OCI-LY3 (cell line): Measurements from ENCODE around the gene HS3ST6.

Experiments
- H2AFZ ChIP-seq: fragments of 200-600, 300-600 bp; shearing (Covaris generic); 2 replicates; pipeline ENCODE4 v1.6.0; 2014; ENCODE audit warnings: antibody characterized with exemption, low read depth, low read length
- H3K27ac ChIP-seq: fragments of 200-600, 300-600 bp; sonication (generic); 2 replicates; pipeline ENCODE4 v1.5.1; 2014; ENCODE audit warnings: mild to moderate bottlenecking, low read length, moderate library complexity, mixed read lengths
- H3K27me3 ChIP-seq: fragments of 200-600, 300-600 bp; sonication (generic); 2 replicates; pipeline ENCODE4 v1.6.1; 2014; ENCODE audit warnings: low read depth, low read length, mixed read lengths
- H3K36me3 ChIP-seq: fragments of 200-600, 300-600 bp; sonication (generic); replicated peaks from 2 replicates; pipeline ENCODE3; 2014; ENCODE audit warnings: low read depth, low read length, mixed read lengths
- H3K4me1 ChIP-seq: fragments of 300-600, 200-600 bp; sonication (generic); 2 replicates; pipeline ENCODE4 v1.6.1; 2014; ENCODE audit warnings: low read length, mixed read lengths
- H3K4me2 ChIP-seq: fragments of 200-600, 300-600 bp; sonication (generic); 2 replicates; pipeline ENCODE4 v1.6.1; 2014; ENCODE audit warnings: low read length, mixed read lengths
- H3K4me3 ChIP-seq: fragments of 300-600, 200-600 bp; sonication (generic); 2 replicates; pipeline ENCODE4 v1.5.1; 2014; ENCODE audit warnings: antibody characterized with exemption, mild to moderate bottlenecking, low read length, moderate library complexity
- H3K79me2 ChIP-seq: fragments of 300-600, 200-600 bp; shearing (Covaris generic); 2 replicates; pipeline ENCODE4 v1.6.1; 2014; ENCODE audit warnings: mild to moderate bottlenecking, low read length, mixed read lengths
- H3K9ac ChIP-seq: fragments of 300-600, 200-600 bp; shearing (Covaris generic); 2 replicates; pipeline ENCODE4 v1.6.0; 2014; ENCODE audit warnings: mild to moderate bottlenecking, low read length, moderate library complexity
- H3K9me3 ChIP-seq: fragments of 200-600, 300-600 bp; shearing (Covaris generic); 2 replicates; pipeline ENCODE4 v1.6.1; 2014; ENCODE audit warnings: low read length, mixed read lengths; ENCODE audit not compliant: insufficient read depth
- H4K20me1 ChIP-seq: fragments of 200-600, 300-600 bp; sonication (generic); 2 replicates; pipeline ENCODE4 v1.6.1; 2016; ENCODE audit warnings: low read length, mixed read lengths; ENCODE audit not compliant: insufficient read depth
- EZH2phosphoT487 ChIP-seq: fragments of 200-600 bp; shearing (Covaris generic); IDR thresholded peaks from 2 replicates; pipeline ENCODE4 v1.6.1; 2018; ENCODE audit warnings: antibody characterized with exemption, mixed run types, low read depth
- TF ChIP-seq, protein P1 (sequence below): fragments of 200-600, 300-600 bp; sonication (generic); IDR thresholded peaks from 2 replicates; pipeline ENCODE4 v1.5.1; 2014; ENCODE audit warnings: antibody characterized with exemption, low read length, low read depth

Gene HS3ST6

DNA sequence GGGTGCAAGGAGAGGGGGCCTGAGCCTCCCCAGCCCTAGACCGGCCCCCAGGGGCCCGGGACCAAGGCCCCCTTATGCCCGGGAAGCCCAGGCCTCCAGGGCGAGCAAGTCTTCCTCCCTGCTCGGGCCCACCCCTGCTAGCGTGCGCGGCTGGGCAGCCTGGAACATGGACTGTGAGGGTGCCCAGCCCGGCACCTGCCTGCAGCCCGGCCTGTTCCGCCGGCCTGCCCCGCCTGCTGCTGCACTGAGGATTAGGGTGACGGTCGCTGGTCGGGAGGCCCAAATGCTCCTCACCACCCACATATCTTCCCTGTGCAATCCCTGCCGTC lies 6.0 kb downstream of the HS3ST6 start:
- TF ChIP-seq, protein P1, sequence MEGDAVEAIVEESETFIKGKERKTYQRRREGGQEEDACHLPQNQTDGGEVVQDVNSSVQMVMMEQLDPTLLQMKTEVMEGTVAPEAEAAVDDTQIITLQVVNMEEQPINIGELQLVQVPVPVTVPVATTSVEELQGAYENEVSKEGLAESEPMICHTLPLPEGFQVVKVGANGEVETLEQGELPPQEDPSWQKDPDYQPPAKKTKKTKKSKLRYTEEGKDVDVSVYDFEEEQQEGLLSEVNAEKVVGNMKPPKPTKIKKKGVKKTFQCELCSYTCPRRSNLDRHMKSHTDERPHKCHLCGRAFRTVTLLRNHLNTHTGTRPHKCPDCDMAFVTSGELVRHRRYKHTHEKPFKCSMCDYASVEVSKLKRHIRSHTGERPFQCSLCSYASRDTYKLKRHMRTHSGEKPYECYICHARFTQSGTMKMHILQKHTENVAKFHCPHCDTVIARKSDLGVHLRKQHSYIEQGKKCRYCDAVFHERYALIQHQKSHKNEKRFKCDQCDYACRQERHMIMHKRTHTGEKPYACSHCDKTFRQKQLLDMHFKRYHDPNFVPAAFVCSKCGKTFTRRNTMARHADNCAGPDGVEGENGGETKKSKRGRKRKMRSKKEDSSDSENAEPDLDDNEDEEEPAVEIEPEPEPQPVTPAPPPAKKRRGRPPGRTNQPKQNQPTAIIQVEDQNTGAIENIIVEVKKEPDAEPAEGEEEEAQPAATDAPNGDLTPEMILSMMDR: no peak
- TF ChIP-seq EZH2phosphoT487: no peak
- Histone ChIP-seq H4K20me1 (no peaks in the 10 kb centered on the region), H3K4me1 (no peaks in the 10 kb centered on the region), H3K9ac (no peak overlapping the region), H2AFZ (no peak overlapping the region), H3K4me2 (no peak overlapping the region), H3K36me3 (no peaks in the 10 kb centered on the region), H3K27ac (no peak overlapping the region), H3K79me2 (no peaks in the 10 kb centered on the region), H3K9me3 (no peaks in the 10 kb centered on the region), H3K4me3 (no peak overlapping the region), H3K27me3 (no peaks in the 10 kb centered on the region)

DNA sequence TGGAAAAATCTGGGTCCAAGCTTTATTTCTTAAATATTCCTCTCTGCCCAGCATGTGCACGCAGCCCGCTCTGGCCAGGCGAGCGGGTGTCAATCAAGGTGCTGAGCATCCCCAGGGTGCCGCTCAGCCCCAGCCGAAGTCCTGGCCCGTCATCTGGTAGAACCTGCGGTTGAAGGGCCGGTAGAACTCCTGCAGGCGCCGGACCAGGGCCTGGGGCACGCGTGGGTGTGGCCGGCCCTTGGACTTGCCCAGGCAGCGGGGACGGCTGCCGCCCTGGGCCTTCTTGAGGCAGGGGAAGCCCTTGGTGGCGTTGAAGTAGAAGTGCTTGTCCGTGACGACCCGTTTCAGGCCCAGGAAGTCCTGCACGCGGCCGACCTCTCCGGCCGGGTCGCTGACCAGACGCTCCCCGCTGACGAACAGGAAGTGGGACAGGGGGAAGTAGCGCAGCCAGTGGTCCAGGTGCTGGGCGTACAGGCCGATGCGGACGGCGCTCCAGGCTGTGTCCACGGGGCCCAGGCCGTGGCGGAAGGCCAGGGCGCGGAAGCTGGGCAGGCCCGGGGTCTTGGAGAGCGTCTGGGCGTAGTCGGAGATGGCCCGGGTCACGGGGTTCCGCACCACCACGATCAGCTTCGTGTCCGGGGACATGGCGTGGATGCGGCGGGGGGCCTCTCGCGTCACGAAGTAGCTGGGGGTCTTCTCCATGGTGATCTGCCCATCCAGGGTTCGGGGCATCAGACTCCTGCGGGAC lies 6.6 kb downstream of the HS3ST6 start:
- H3K27me3 ChIP-seq: no peaks in the 10 kb centered on the region

DNA sequence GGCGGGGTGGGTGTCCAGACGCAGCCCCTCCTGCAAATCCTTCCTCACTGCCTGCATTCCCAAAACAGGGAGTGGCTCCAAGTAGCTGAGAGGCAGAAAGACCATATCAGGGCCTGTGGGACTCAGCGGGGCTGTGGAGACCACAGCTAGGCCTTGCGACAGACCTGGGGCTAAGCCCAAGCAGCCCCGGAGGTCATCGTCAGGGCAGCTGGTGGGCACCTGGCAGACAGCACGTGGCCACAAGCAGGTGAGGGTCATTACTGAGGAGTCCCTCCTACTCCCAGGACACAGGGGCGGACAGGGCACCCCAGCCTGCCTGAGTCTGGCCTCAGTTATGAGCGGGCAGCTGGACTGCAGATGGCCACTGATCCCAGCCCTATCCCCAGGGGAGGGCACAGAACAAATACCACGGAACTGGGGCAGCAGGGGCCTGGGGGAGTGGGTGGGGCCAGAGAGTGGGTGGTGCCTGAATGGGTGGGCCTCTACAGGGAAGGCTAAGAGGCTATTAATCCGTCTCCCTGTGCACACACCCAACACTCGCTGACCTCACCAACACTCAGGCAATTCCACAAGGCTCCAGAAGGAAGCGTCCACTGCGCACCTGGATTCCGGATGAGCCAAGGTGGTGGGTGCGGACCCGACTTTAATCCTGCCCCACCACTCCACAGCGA lies 8.5 kb downstream of the HS3ST6 start:
- H4K20me1 ChIP-seq: no peaks in the 10 kb centered on the region
- no peaks in the 10 kb centered on the region for H3K79me2 ChIP-seq
- no peaks in the 10 kb centered on the region for H3K27me3 ChIP-seq
- no peaks in the 10 kb centered on the region for H3K4me1 ChIP-seq
- no peak for TF ChIP-seq EZH2phosphoT487
- no peaks in the 10 kb centered on the region for H3K9me3 ChIP-seq
- H3K9ac ChIP-seq: no peak overlapping the region
- H2AFZ ChIP-seq: no peak overlapping the region; the same call in 1 of the 2 replicates
- no peak overlapping the region for H3K27ac ChIP-seq
- no peaks in the 10 kb centered on the region for H3K36me3 ChIP-seq
- no peak overlapping the region for H3K4me3 ChIP-seq
- no peak overlapping the region for H3K4me2 ChIP-seq

More for the DNA sequence above, 6.6 kb downstream of the HS3ST6 start:
- Histone ChIP-seq H4K20me1 (no peaks in the 10 kb centered on the region), H3K4me1 (no peaks in the 10 kb centered on the region), H2AFZ (no peak overlapping the region), H3K9ac (no peak overlapping the region), H3K27ac (no peak overlapping the region), H3K9me3 (no peaks in the 10 kb centered on the region), H3K4me2 (no peak overlapping the region), H3K79me2 (no peaks in the 10 kb centered on the region), H3K36me3 (no peaks in the 10 kb centered on the region), H3K4me3 (no peak overlapping the region)
- no peak for TF ChIP-seq EZH2phosphoT487
- TF ChIP-seq, protein P1: no peak

DNA sequence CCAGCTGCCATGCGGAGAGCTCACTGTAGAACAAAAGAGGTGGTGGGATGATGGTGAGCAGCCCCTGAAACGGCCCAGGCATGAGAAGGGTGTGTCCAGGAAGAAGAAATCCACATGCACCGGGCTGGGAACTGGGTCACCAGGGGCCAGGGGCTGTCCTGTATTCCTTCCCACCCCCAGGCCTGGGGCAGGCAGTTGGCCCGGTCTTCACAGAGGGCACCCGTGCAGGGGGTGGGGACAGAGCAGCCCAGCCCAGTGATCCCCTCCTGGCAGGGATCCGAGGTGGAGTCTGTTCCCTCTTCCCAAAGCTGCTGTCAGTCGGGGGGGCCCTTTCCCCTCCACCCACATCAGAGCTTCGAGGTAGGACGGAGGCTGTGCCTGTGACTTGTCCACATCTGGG lies 9.2 kb downstream of the HS3ST6 start:
- Histone ChIP-seq H3K27me3 (no peaks in the 10 kb centered on the region), H3K9ac (no peak overlapping the region), H3K36me3 (no peaks in the 10 kb centered on the region)

More for the DNA sequence above, 9.2 kb downstream of the HS3ST6 start:
- Histone ChIP-seq H3K4me3 (no peak overlapping the region), H3K4me1 (no peaks in the 10 kb centered on the region), H3K9me3 (no peaks in the 10 kb centered on the region), H3K79me2 (no peaks in the 10 kb centered on the region), H3K27ac (no peak overlapping the region), H3K4me2 (no peak overlapping the region), H2AFZ (no peak overlapping the region), H4K20me1 (no peaks in the 10 kb centered on the region)
- TF ChIP-seq, protein P1: no peak
- no peak for TF ChIP-seq EZH2phosphoT487
